Stomach (tissue), 9 donors: ENCODE results near the gene CREB1. TPM values are rescaled to one million over a fixed set of nuclear protein-coding genes. Genes with fewer than 3 reads are reported as not detected.

Source experiments
- DNase-seq, 2 donors: peaks; one replicate each; pipeline versions ENCODE4 v3.0.0 to v3.0.0-alpha.2; 2013 to 2019
- H3K27ac ChIP-seq, 5 donors: fragments of 200-600 bp in 4 of 5; sonication (generic) in 4 of 5; one replicate each; pipeline ENCODE4 v1.5.1; 2013 to 2019; ENCODE audit warnings: mild to moderate bottlenecking in 1 of 5, moderate library complexity in 1 of 5
- H3K27me3 ChIP-seq, 3 donors: fragments of 200-600 bp; sonication (generic); one replicate each; pipeline ENCODE4 v1.5.1; 2017 to 2019; ENCODE audit warnings: mixed run types in 1 of 3
- H3K36me3 ChIP-seq, 4 donors: fragments of 200-600 bp; sonication (generic); 1 replicate in 3 of 4; 2 replicates in 1 of 4; pipeline ENCODE4 v1.5.1; 2016 to 2019
- H3K4me1 ChIP-seq, 4 donors: fragments of 200-600 bp; sonication (generic); one replicate each; pipeline ENCODE4 v1.5.1; 2016 to 2019
- H3K4me3 ChIP-seq, 4 donors: fragments of 200-600 bp; sonication (generic) in 3 of 4; one replicate each; pipeline ENCODE4 v1.5.1; 2016 to 2019; ENCODE audit warnings: mild to moderate bottlenecking in 1 of 4
- H3K9me3 ChIP-seq, 4 donors: fragments of 200-600 bp; sonication (generic); one replicate each; pipeline ENCODE4 v1.5.1; 2016 to 2019
- EP300 ChIP-seq: sonication (generic); formaldehyde crosslinking; IDR thresholded peaks from one replicate; pipeline ENCODE4 v1.6.1; 2017; ENCODE audit warnings: antibody characterized with exemption
- POLR2A ChIP-seq, 4 donors: fragments of 450-650 bp; IDR thresholded peaks; one replicate each; pipeline ENCODE4 v1.6.1; 2016; ENCODE audit warnings: antibody characterized with exemption in 4 of 4, control low read depth in 2 of 4, mild to moderate bottlenecking in 1 of 4, moderate library complexity in 1 of 4
- POLR2AphosphoS5 ChIP-seq, 3 donors: sonication (generic); formaldehyde crosslinking; IDR thresholded peaks; one replicate each; pipeline ENCODE4 v1.6.1; 2016; ENCODE audit warnings: antibody characterized with exemption in 3 of 3
- WGBS, 5 donors: extraction: QIAGEN DNeasy Blood & Tissue Kit in 3 of 5; methylation state at CpG; one replicate each; pipeline versions ENCODE4 v1.1.5 to v1.1.7; 2013 to 2018; 5-methylcytosine and 5-hydroxymethylcytosine counted together
- intact Hi-C: fragments of 100-400 bp; cut with DNase I; formaldehyde crosslinking; loops from one replicate; pipeline ENCODE4 v1.15.1; 2023; ENCODE audit warnings: low total_unique reads
- polyA plus RNA-seq, 3 donors: library from polyadenylated mRNA; stranded (reverse); fragments of 200-250 nt; gene quantifications; one replicate each; pipeline ENCODE4 v1.2.3, GENCODE V29; 2013
- total RNA-seq, 5 donors: library from RNA; depleted of rRNA; stranded (reverse); fragments of >200 nt; gene quantifications; one replicate each; pipeline versions ENCODE4 v1.1.0 to v1.2.3, GENCODE V29; 2014 to 2016
- TF ChIP-seq, protein P1 (sequence below), 7 experiments: fragments of 450-650 bp in 4 of 7; fragments of 200-600 bp in 3 of 7; sonication (generic) in 3 of 7; IDR thresholded peaks; one replicate each; pipeline ENCODE4 v1.5.1; 2016 to 2019; ENCODE audit warnings: antibody characterized with exemption in 7 of 7, control low read depth in 2 of 7, mild to moderate bottlenecking in 1 of 7
- donor health status: healthy with polysubstance abuse.
- donor health status: Bipolar disorder and iron deficiency.
- donor health status: healthy.

CREB1 gene
- total and polyA plus RNA-seq, 8 donors = 5.2 to 58.6 (median 16.3) TPM

DNA sequence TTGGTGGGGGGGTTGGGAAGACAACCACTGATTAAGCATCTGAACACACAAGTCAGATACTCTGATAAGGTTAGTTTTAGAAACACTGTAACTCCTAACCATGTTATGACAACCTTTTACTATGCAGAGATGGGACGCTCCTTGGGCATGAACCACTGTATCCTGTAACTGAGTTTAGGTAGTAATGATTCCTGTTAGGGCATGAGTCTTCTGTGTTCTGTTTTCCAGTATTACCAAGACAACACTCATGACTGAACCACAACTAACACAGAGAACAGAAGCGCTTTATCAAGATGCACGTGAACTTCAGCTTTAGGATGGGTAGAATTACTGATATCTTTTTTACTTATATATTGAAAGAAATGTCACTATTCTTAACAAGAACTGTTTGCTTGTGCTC is 14.1 kb upstream of the CREB1 start:
- 86 to 93% (median 91%) methylated on average over 3 of the region's 3 CpGs for WGBS, 5 donors
- TF ChIP-seq POLR2A (IDR thresholded peaks at IDR 0.05) = no peak
- TF ChIP-seq, protein P1, sequence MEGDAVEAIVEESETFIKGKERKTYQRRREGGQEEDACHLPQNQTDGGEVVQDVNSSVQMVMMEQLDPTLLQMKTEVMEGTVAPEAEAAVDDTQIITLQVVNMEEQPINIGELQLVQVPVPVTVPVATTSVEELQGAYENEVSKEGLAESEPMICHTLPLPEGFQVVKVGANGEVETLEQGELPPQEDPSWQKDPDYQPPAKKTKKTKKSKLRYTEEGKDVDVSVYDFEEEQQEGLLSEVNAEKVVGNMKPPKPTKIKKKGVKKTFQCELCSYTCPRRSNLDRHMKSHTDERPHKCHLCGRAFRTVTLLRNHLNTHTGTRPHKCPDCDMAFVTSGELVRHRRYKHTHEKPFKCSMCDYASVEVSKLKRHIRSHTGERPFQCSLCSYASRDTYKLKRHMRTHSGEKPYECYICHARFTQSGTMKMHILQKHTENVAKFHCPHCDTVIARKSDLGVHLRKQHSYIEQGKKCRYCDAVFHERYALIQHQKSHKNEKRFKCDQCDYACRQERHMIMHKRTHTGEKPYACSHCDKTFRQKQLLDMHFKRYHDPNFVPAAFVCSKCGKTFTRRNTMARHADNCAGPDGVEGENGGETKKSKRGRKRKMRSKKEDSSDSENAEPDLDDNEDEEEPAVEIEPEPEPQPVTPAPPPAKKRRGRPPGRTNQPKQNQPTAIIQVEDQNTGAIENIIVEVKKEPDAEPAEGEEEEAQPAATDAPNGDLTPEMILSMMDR (IDR thresholded peaks at IDR 0.05) = no peak
- TF ChIP-seq POLR2AphosphoS5 (IDR thresholded peaks at IDR 0.05) = no peak
- no peak for TF ChIP-seq EP300
- Histone ChIP-seq H3K9me3 (no peaks in the 10 kb centered on the region), H3K4me3 (no peak overlapping the region), H3K36me3 (no peaks in the 10 kb centered on the region), H3K27ac (no peak overlapping the region), H3K27me3 (no peaks in the 10 kb centered on the region), H3K4me1 (no peaks in the 10 kb centered on the region)
- DNase-seq = no peak
- intact Hi-C loops = no loop called here

GRCh38 chr2:207516206-207516605 is 13.6 kb upstream of the CREB1 start:
- WGBS, 5 donors = 87 to 95% (median 89%) methylated on average over 1 of the region's 1 CpG
- Histone ChIP-seq H3K27me3 (no peaks in the 10 kb centered on the region), H3K27ac (no peak overlapping the region), H3K36me3 (no peaks in the 10 kb centered on the region), H3K4me1 (no peaks in the 10 kb centered on the region), H3K4me3 (no peak overlapping the region), H3K9me3 (no peaks in the 10 kb centered on the region)
- DNase-seq = no peak
- TF ChIP-seq EP300 = no peak
- no peak for TF ChIP-seq POLR2AphosphoS5 (IDR thresholded peaks at IDR 0.05)
- TF ChIP-seq, protein P1 (IDR thresholded peaks at IDR 0.05) = no peak
- TF ChIP-seq POLR2A (IDR thresholded peaks at IDR 0.05) = no peak
- intact Hi-C loops = no loop called here

GRCh38 chr2:207523005-207523404 is 6.8 kb upstream of the CREB1 start:
- H3K27ac ChIP-seq = no peak overlapping the region
- no peak overlapping the region for H3K4me3 ChIP-seq
- no peak for DNase-seq
- intact Hi-C loops = no loop called here
- H3K27me3 ChIP-seq = no peaks in the 10 kb centered on the region
- TF ChIP-seq POLR2AphosphoS5 (IDR thresholded peaks at IDR 0.05) = no peak
- TF ChIP-seq POLR2A (IDR thresholded peaks at IDR 0.05) = no peak
- TF ChIP-seq, protein P1 (IDR thresholded peaks at IDR 0.05) = no peak
- TF ChIP-seq EP300 = no peak
- peaks cover 1 to 8% (median 5%) of the 10 kb centered on the region in 4 donors for H3K4me1 ChIP-seq
- WGBS, 5 donors = 93 to 97% (median 95%) methylated on average over 1 of the region's 1 CpG
- H3K36me3 ChIP-seq = no peaks in the 10 kb centered on the region
- no peaks in the 10 kb centered on the region for H3K9me3 ChIP-seq

DNA sequence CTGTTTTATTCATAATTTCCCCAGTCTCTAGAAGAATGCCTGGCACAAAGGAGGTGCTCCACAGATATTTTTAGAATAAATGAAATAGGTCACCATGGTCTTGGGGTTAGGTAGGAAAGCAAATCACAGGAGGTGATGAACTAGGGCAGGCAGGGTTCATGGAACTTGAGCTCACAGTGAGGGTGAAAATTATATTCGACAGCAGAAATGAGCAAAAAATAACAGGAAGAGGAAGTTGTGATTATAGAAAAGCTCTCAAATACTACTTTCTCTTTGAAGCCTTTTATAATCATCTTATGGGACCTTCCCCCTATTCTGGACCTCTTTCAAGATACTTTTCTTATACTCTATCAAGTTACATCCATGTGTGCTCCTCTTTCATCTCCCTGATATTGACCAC is 4.5 kb upstream of the CREB1 start:
- WGBS, 5 donors = 32 to 67% (median 44%) methylated on average over 1 of the region's 1 CpG
- peaks cover 5 to 23% (median 13%) of the 10 kb centered on the region in 4 donors for H3K4me1 ChIP-seq
- intact Hi-C loops = no loop called here
- peak overlapping the region in 1 of 5 donors; percentile 14 for H3K27ac ChIP-seq
- H3K9me3 ChIP-seq = no peaks in the 10 kb centered on the region
- no peak for DNase-seq
- no peak overlapping the region for H3K4me3 ChIP-seq
- H3K27me3 ChIP-seq = no peaks in the 10 kb centered on the region
- TF ChIP-seq POLR2AphosphoS5 (IDR thresholded peaks at IDR 0.05) (no peak), POLR2A (IDR thresholded peaks at IDR 0.05) (no peak), EP300 (no peak)
- TF ChIP-seq, protein P1 (IDR thresholded peaks at IDR 0.05) = no peak
- H3K36me3 ChIP-seq = no peaks in the 10 kb centered on the region
